KMS-11 (cell line): ENCODE data around the gene RRM1.
"Not testable (repeated sequence)": the region's sequence is repeated elsewhere in the genome, so short reads cannot be mapped to it uniquely, and the experiment has no call there.

ENCODE experiments used
- H2AFZ ChIP-seq: fragments of 200-600 bp; sonication (generic); 2 replicates; pipeline ENCODE4 v1.6.1; 2016; ENCODE audit warnings: antibody characterized with exemption, mixed run types, low read depth
- H3K27ac ChIP-seq: fragments of 200-600 bp; sonication (generic); 2 replicates; pipeline ENCODE4 v1.6.1; 2016; ENCODE audit warnings: mild to moderate bottlenecking, mixed run types
- H3K27me3 ChIP-seq: fragments of 200-600 bp; sonication (generic); 2 replicates; pipeline ENCODE4 v1.6.1; 2017; ENCODE audit warnings: mild to moderate bottlenecking, low read depth, mixed run types, moderate library complexity; ENCODE audit not compliant: insufficient read depth
- H3K36me3 ChIP-seq: fragments of 200-600 bp; sonication (generic); 2 replicates; pipeline ENCODE4 v1.6.1; 2017; ENCODE audit warnings: mild to moderate bottlenecking, mixed run types; ENCODE audit not compliant: insufficient read depth
- H3K4me1 ChIP-seq: fragments of 200-600 bp; sonication (generic); 2 replicates; pipeline ENCODE4 v1.6.1; 2016; ENCODE audit warnings: mild to moderate bottlenecking, low read depth, mixed run types; ENCODE audit not compliant: poor library complexity, severe bottlenecking
- H3K4me2 ChIP-seq: fragments of 200-600 bp; sonication (generic); 2 replicates; pipeline ENCODE4 v1.7.0; 2016; ENCODE audit warnings: mild to moderate bottlenecking, mixed run types
- H3K4me3 ChIP-seq: fragments of 200-600 bp; sonication (generic); IDR thresholded peaks from 2 replicates; pipeline ENCODE4 v1.6.1; 2017; ENCODE audit warnings: low read depth, low read length, mixed read lengths; ENCODE audit not compliant: insufficient read depth
- H3K79me2 ChIP-seq: fragments of 200-600 bp; sonication (generic); 2 replicates; pipeline ENCODE4 v1.6.1; 2016; ENCODE audit warnings: low read depth, mixed run types; ENCODE audit not compliant: insufficient read depth
- H3K9ac ChIP-seq: fragments of 200-600 bp; sonication (generic); 2 replicates; pipeline ENCODE4 v1.6.1; 2016; ENCODE audit warnings: mild to moderate bottlenecking, mixed run types
- H4K20me1 ChIP-seq: fragments of 200-600 bp; sonication (generic); 2 replicates; pipeline ENCODE4 v1.6.1; 2016; ENCODE audit warnings: mild to moderate bottlenecking, mixed run types; ENCODE audit not compliant: insufficient read depth
- CTCF ChIP-seq: fragments of 200-600 bp; sonication (generic); conservative IDR thresholded peaks from 2 replicates; pipeline ENCODE4 v1.6.1; 2017; ENCODE audit warnings: low read depth, mild to moderate bottlenecking, antibody characterized with exemption, low read length, moderate library complexity, mixed read lengths

The RRM1 gene

GRCh38 chr11:4154503-4154902 lies 59.9 kb downstream of the RRM1 start:
- H3K27ac ChIP-seq: no peak overlapping the region
- no peak overlapping the region for H3K9ac ChIP-seq
- H3K4me2 ChIP-seq: no peak overlapping the region
- no peaks in the 10 kb centered on the region for H3K36me3 ChIP-seq
- H3K4me1 ChIP-seq: peaks cover 6% of the 10 kb centered on the region
- no peaks in the 10 kb centered on the region for H4K20me1 ChIP-seq
- no peak for TF ChIP-seq CTCF
- no peaks in the 10 kb centered on the region for H3K27me3 ChIP-seq
- H3K4me3 ChIP-seq: no peak overlapping the region
- no peaks in the 10 kb centered on the region for H3K79me2 ChIP-seq
- H2AFZ ChIP-seq: no peak overlapping the region

- no peaks in the 10 kb centered on the region for H4K20me1 ChIP-seq
- H2AFZ ChIP-seq: no peak overlapping the region
- no peaks in the 10 kb centered on the region for H3K27me3 ChIP-seq
- TF ChIP-seq CTCF: no peak
- H3K79me2 ChIP-seq: no peaks in the 10 kb centered on the region
- no peak overlapping the region for H3K27ac ChIP-seq
- H3K4me2 ChIP-seq: no peak overlapping the region
- peaks cover 2% of the 10 kb centered on the region for H3K4me1 ChIP-seq
- H3K9ac ChIP-seq: no peak overlapping the region
- no peak overlapping the region for H3K4me3 ChIP-seq
- H3K36me3 ChIP-seq: no peaks in the 10 kb centered on the region
Observed at GRCh38 chr11:4156571-4156970, 62.0 kb downstream of the RRM1 start.

GRCh38 chr11:4158818-4159217 lies 64.2 kb downstream of the RRM1 start:
- not testable (repeated sequence) for H3K4me2 ChIP-seq, H3K4me3 ChIP-seq, H3K27me3 ChIP-seq, H3K79me2 ChIP-seq, H3K9ac ChIP-seq, H3K27ac ChIP-seq, H4K20me1 ChIP-seq, H2AFZ ChIP-seq, H3K4me1 ChIP-seq, H3K36me3 ChIP-seq

GRCh38 chr11:4161305-4161704 lies 66.7 kb downstream of the RRM1 start:
- no peak overlapping the region for H2AFZ ChIP-seq
- H3K27ac ChIP-seq: no peak overlapping the region

More at GRCh38 chr11:4161305-4161704, 66.7 kb downstream of the RRM1 start:
- no peak overlapping the region for H3K4me3 ChIP-seq
- H3K4me2 ChIP-seq: no peak overlapping the region
- no peak overlapping the region for H3K9ac ChIP-seq
- H3K79me2 ChIP-seq: no peaks in the 10 kb centered on the region
- H4K20me1 ChIP-seq: no peaks in the 10 kb centered on the region
- H3K27me3 ChIP-seq: no peaks in the 10 kb centered on the region
- no peaks in the 10 kb centered on the region for H3K4me1 ChIP-seq
- no peak for TF ChIP-seq CTCF
- H3K36me3 ChIP-seq: no peaks in the 10 kb centered on the region
